NCI-H460 (cell line): ENCODE data around the gene NEAT1. TPM values are rescaled to one million over a fixed set of nuclear protein-coding genes. Genes with fewer than 3 reads are reported as not detected.

Experiments used
- DNase-seq: peaks from one replicate; pipeline ENCODE4 v3.0.0-alpha.2; 2016; ENCODE audit warnings: low read depth; ENCODE audit errors: extremely low read depth
- polyA plus RNA-seq: library from polyadenylated mRNA; depleted of rRNA; stranded (reverse); fragments of >200 nt; gene quantifications from 2 replicates; pipeline ENCODE4 v1.2.3, GENCODE V29; 2014; cell fraction: nucleus; rRNA removed
- total RNA-seq: library from RNA; depleted of rRNA; stranded (reverse); fragments of >200 nt; shearing (Covaris generic); gene quantifications from 2 replicates; pipeline ENCODE4 v1.2.3, GENCODE V29; 2014; rRNA removed

NEAT1 gene
- 50.1 and 58.2 TPM in 2 replicates for total RNA-seq
- polyA plus RNA-seq, result 197 and 205 TPM in 2 replicates

DNA sequence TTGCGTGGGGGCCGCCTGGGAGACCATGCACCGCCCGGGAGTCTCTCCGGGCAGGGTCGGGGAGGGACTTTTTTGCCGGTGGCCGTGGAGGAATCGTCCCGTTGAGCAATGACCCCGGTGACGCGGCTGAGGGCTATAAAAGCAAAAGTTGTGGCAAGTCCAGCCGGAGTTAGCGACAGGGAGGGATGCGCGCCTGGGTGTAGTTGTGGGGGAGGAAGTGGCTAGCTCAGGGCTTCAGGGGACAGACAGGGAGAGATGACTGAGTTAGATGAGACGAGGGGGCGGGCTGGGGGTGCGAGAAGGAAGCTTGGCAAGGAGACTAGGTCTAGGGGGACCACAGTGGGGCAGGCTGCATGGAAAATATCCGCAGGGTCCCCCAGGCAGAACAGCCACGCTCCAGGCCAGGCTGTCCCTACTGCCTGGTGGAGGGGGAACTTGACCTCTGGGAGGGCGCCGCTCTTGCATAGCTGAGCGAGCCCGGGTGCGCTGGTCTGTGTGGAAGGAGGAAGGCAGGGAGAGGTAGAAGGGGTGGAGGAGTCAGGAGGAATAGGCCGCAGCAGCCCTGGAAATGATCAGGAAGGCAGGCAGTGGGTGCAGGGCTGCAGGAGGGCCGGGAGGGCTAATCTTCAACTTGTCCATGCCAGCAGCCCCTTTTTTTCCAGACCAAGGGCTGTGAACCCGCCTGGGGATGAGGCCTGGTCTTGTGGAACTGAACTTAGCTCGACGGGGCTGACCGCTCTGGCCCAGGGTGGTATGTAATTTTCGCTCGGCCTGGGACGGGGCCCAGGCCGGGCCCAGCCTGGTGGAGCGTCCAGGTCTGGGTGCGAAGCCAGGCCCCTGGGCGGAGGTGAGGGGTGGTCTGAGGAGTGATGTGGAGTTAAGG, at the start of gene NEAT1:
NEAT1 (plus strand) TSS at position 166 of the 883 bp plus-strand sequence.
- peak; percentile 85 for DNase-seq

- DNase-seq, result no peak
These were observed 48.6 kb upstream of the NEAT1 start for GRCh38 chr11:65373839-65374580.

GRCh38 chr11:65375012-65375411, 47.6 kb upstream of the NEAT1 start:
- no peak for DNase-seq

DNA sequence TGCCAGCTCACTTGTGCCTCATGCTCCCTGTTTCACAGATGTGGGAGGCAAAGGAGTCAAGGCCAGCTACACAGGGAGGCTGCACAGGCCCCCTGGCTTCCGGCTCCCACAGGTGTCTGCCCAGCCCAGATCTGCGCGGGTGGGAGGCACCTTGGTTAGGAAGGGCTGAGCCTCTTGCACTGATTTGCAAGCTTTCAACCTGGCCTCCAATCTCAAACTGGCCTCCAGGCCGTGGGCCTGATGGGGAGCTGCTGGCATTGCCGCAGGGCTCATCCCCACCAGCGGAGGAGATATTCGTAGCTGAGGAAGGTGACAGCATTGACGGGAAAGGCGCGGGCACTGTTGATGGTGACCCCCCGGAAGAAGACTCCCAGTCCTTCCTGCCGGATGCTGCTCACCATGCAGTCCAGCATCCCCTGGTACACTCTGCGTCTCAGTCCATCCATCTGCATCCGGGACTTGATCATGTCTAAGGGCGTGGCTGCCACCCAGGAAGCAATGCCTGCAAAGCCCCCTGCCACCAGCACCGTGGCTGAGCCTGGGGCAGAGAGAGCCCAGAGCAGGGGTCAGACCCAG, 46.4 kb upstream of the NEAT1 start:
- no peak for DNase-seq

DNA sequence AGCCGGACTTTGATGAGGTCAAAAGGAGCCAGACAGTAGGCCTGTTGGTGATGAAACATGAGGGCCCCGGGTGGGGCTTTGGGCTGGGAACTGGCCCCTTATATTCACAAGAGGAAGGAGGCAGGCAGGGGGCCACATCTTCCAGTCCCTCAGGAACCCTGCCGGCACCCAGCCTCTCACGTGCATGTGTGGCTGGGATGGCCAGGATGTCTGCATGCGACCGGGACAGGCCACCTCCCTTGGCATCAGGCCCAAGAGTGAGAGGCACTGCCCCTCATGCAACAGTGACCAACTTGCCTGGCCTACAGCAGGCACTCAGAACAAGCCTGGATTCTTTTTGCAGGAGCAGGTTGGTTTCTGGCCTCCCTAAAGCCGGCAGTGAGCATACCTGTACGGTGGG, 45.6 kb upstream of the NEAT1 start:
- no peak for DNase-seq

GRCh38 chr11:65377777-65378176, 44.8 kb upstream of the NEAT1 start:
- no peak for DNase-seq

DNA sequence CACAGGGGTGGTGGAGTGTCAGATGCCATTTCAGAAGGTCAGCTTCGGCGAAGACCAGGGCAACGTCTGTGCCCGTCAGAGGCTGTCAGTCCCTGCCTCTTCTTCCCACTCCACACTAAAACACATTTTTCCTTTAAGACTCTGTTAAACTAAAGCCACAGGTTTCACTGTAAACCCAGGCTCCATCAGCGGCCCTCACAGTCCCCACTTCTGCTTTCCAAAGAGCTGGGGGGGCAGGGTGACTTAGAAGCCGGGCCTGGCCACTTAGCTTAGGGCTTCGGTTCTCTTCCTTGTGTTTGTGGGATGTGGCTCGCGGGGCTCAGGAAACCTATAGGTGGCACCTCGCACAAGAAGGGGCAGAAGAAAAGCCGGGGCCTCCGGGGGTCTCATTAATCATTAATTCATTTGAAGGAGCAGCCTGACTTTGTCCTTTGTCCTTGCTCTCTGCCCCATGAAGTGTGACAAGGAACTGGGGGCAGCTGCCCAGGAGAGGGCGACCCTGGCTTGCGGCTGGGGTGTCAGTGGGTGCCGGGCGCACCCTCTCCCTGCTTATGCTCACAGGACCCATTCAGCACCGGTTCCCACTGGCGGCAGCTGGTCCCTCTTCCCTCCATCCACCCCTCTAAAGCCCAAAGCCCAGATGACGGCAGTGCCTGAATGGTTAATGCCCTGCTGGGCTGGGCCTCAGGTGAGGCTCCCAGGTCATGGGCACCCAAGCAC, 44.2 kb upstream of the NEAT1 start:
- no peak for DNase-seq

DNA sequence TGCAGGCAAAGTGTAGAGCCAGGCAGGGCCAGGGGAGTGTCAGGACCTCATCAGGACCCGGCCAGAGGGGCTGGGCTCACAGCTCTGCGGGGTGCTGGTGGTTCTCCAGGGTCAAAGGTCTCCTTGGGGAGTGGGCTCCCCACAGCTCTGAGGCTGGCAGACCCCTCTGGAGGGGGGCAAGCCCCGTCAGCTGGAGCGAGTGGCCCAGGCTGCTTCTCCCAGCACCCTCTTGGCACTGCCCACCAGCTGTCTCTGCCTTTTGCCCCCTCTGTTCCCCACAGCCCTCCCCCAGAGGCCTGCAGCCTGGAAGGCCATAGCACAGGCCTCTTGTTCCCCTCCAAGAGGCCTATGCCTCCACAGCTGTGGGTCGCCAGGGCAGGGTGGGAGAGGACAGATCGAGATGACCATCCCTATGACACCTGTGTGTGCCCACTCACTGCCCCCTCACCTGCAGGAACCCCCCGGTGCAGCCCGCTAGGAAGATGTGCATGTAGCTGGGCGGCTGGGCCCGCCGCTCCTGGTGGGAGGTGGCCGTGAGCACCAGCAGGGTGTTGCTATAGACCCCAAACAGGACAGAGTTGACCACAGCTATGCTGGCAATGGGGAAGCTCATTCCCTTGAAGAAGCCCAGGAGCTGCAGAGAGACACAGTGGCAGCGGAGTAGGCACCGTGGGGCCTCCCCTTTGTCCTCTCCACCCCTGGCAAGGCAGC, 43.5 kb upstream of the NEAT1 start:
- DNase-seq, result no peak

DNA sequence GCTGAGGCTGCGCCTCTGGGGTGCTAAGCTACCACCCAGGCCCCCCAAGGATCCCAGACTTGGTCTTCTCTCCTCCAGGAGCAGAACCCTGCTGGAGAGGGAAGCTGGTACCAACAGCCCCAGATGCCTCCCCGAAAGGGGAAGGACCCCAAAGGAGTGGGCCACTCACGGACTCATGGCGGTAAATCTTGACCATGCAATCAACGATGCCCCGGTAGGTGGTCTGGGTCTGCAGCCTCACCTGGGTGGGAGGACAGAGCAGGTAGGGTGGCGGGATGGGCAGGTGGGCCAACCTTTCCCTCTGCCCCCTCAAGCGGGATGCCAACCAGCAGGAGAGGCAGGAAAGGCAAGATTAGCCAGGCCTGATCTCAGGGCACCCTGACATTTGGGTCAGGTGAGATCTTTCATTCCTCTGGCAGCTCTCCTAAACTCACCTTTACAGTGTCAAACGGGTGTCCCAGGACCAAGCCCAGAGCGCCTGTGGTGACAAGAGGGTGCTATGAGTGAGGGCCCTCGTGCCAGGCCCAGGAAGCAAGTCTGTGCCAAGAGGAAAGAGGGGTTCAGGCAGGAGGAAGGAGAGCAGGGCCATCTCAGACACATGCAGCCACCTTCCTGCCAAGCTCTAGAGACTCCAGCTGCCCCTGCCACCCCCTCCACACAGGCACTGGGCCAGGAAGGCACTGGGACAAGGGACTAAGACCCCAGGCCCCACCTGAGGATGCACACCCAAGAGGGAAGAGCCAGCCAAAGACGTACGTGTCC, 42.7 kb upstream of the NEAT1 start:
- no peak for DNase-seq

DNA sequence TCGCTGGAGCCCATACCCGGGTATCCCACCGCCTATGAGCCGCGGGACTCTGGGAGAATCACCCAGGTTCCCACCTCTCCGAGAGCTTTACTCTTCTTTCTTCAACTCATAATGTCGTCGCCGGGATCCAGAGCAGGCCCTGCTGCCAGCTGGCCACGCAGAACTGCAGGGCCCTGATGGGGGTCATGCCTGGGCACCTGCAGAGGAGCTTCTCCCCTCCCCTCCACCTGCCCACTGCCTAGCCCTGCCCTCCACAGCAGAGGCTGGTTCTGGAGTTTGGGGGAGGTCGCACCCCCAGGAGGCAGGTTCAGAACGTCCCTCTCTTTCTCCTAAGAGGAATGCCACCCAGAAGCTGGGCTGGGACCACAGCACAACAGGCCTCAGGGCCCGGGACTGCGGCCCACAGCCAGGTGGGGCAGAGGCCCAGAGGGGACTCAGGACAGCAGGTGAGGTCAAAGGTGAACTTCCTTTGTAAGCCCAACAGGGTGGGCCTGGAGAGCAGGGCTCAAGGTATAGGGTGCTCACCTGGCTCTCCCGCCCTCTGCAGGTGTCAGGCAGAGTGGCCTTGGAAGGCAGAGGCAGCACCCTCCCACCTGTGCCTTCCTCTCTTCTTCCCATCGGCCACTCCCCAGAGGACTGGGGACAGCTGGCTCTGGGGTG, 42.0 kb upstream of the NEAT1 start:
- no peak for DNase-seq

GRCh38 chr11:65381716-65382032, 40.9 kb upstream of the NEAT1 start:
- peak; percentile 78 for DNase-seq

GRCh38 chr11:65382033-65382803, 40.4 kb upstream of the NEAT1 start, which contains the start of gene SLC25A45:
SLC25A45 (minus strand) TSS chr11:65382646; CDS start chr11:65381951, 695 bp downstream.
- DNase-seq, result peak; percentile 93

- DNase-seq, result peak; percentile 92
These were observed 39.7 kb upstream of the NEAT1 start for GRCh38 chr11:65382804-65383368.

DNA sequence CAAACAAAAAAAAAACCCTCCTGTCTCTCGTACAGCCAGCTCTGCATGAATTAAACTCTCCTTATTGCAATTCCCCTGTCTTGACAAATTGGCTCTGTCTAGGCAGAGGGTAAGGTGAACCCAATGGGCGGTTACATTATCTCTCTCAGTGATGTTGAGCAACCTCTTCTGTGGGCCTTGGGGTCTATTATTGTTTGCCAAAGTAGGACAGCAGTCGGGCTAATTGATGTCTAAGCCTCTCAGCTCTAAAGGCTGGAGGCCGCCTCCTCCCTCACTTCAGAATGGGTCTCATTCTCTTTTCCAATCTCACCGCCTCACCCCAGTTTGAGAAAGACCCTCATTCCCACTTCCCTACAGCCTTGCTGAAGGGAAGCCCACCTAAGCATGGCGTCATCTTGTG, 38.8 kb upstream of the NEAT1 start:
- DNase-seq, result no peak

DNA sequence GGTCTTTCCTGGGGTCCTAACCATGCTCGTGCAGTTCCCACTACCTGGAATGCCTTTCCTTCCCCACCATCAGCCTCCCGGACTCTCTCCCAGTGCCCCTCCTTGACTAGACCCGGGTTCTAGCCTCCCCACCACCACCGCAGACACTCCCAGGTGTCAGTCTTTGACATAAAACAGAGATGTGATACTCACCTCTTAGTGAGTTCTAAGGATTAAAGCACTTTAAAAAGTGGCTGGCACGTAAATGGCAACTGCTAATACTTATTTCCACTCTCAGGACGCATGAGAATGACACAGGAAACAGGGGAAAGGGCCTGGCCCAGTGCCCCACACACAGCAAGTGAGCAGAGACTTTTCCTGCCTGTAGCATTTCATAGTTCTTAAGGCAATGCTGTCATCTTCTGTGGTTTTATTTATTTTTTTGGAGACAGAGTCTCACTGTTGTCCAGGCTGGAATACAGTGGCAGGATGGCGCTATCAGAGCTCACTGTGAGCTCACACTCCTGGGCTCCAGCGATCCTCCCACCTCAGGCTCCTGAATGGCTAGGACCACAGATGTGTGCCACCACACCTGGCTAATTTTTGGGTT, 38.2 kb upstream of the NEAT1 start:
- DNase-seq, result no peak

- DNase-seq, result peak; percentile 60
These were observed 36.1 kb upstream of the NEAT1 start, which contains the start of gene FRMD8 for GRCh38 chr11:65386307-65387140. FRMD8 (plus strand) TSS chr11:65386637; CDS start chr11:65387037, 400 bp downstream.
